Endothelial cell (in vitro differentiated cells): Measurements from ENCODE around the gene OPALIN. TPM values are rescaled to one million over a fixed set of nuclear protein-coding genes. Genes with fewer than 3 reads are reported as not detected.

ENCODE experiments used
- DNase-seq: peaks from one replicate; pipeline ENCODE4 v3.0.0; 2021; ENCODE audit warnings: low spot score
- H3K27ac Mint-ChIP-seq: one replicate; pipeline ENCODE4 v1.8.0; 2021; ENCODE audit warnings: mixed read lengths, inconsistent platforms; ENCODE audit not compliant: unreplicated experiment
- H3K27me3 Mint-ChIP-seq: one replicate; pipeline ENCODE4 v1.8.0; 2021; ENCODE audit warnings: mild to moderate bottlenecking, moderate library complexity, mixed read lengths, inconsistent platforms; ENCODE audit not compliant: unreplicated experiment
- H3K36me3 Mint-ChIP-seq: one replicate; pipeline ENCODE4 v1.8.0; 2021; ENCODE audit warnings: mild to moderate bottlenecking, low read depth, mixed read lengths, inconsistent platforms; ENCODE audit not compliant: unreplicated experiment
- H3K4me1 Mint-ChIP-seq: one replicate; pipeline ENCODE4 v1.8.0; 2021; ENCODE audit warnings: mild to moderate bottlenecking, mixed read lengths, inconsistent platforms; ENCODE audit not compliant: unreplicated experiment
- H3K4me3 Mint-ChIP-seq: one replicate; pipeline ENCODE4 v1.8.0; 2021; ENCODE audit warnings: mild to moderate bottlenecking, mixed read lengths, inconsistent platforms; ENCODE audit not compliant: unreplicated experiment
- H3K9me3 Mint-ChIP-seq: one replicate; pipeline ENCODE4 v1.8.0; 2021; ENCODE audit warnings: mixed read lengths, inconsistent platforms; ENCODE audit not compliant: unreplicated experiment
- CTCF ChIP-seq: fragments of 200-600 bp; sonication (generic); IDR thresholded peaks from one replicate; pipeline ENCODE4 v1.5.0; 2021; ENCODE audit warnings: antibody characterized with exemption; ENCODE audit not compliant: unreplicated experiment
- total RNA-seq: library from RNA; stranded (reverse); fragmentation: NEBNext Ultra II Directional; extraction: Animal tissue kit (Norgen Biotek cat#: 25700); gene quantifications from one replicate; pipeline ENCODE4 v1.2.1, GENCODE V29; 2021; ENCODE audit not compliant: unreplicated experiment

Gene OPALIN
- total RNA-seq, 1 donor from 2014 or later, result not detected

GRCh38 chr10:96402417-96403305 is 43.9 kb upstream of the OPALIN start:
- Mint-ChIP-seq H3K36me3 (no peaks in the 10 kb centered on the region), H3K9me3 (no peaks in the 10 kb centered on the region), H3K4me1 (peaks cover 16% of the 10 kb centered on the region), H3K27me3 (peaks cover 5% of the 10 kb centered on the region), H3K27ac (no peak overlapping the region), H3K4me3 (no peak overlapping the region)
- no peak for DNase-seq
- TF ChIP-seq CTCF, result no peak

GRCh38 chr10:96401036-96401435 is 42.2 kb upstream of the OPALIN start:
- Mint-ChIP-seq H3K27ac (no peak overlapping the region), H3K36me3 (no peaks in the 10 kb centered on the region), H3K4me3 (no peak overlapping the region), H3K4me1 (peaks cover 21% of the 10 kb centered on the region), H3K27me3 (peaks cover 3% of the 10 kb centered on the region), H3K9me3 (no peaks in the 10 kb centered on the region)
- DNase-seq, result no peak
- no peak for TF ChIP-seq CTCF

GRCh38 chr10:96400465-96400864 is 41.7 kb upstream of the OPALIN start:
- no peaks in the 10 kb centered on the region for H3K9me3 Mint-ChIP-seq
- no peak for DNase-seq
- H3K4me3 Mint-ChIP-seq, result no peak overlapping the region
- H3K27ac Mint-ChIP-seq, result no peak overlapping the region
- TF ChIP-seq CTCF, result no peak
- H3K36me3 Mint-ChIP-seq, result no peaks in the 10 kb centered on the region
- peaks cover 3% of the 10 kb centered on the region for H3K27me3 Mint-ChIP-seq
- H3K4me1 Mint-ChIP-seq, result peaks cover 21% of the 10 kb centered on the region

GRCh38 chr10:96397902-96398301 is 39.1 kb upstream of the OPALIN start:
- no peaks in the 10 kb centered on the region for H3K9me3 Mint-ChIP-seq
- no peaks in the 10 kb centered on the region for H3K36me3 Mint-ChIP-seq
- no peak for DNase-seq
- TF ChIP-seq CTCF, result no peak
- no peak overlapping the region for H3K4me3 Mint-ChIP-seq
- H3K27ac Mint-ChIP-seq, result no peak overlapping the region
- H3K27me3 Mint-ChIP-seq, result peaks cover 3% of the 10 kb centered on the region
- peaks cover 21% of the 10 kb centered on the region for H3K4me1 Mint-ChIP-seq
